Uterus (tissue), 2 donors: ENCODE measurements around the gene MYO1D.

Experiments used
- POLR2A ChIP-seq, 2 donors: fragments of 450-650 bp; IDR thresholded peaks; one replicate each; pipeline ENCODE4 v1.6.1; 2016; ENCODE audit warnings: antibody characterized with exemption in 2 of 2, mild to moderate bottlenecking in 1 of 2, moderate library complexity in 1 of 2
- TF ChIP-seq, protein P1 (sequence below), 4 experiments: fragments of 200-600 bp in 2 of 4; fragments of 450-650 bp in 2 of 4; sonication (generic) in 2 of 4; IDR thresholded peaks; one replicate each; pipeline ENCODE4 v1.5.1; 2016 to 2019; ENCODE audit warnings: antibody characterized with exemption in 4 of 4, mild to moderate bottlenecking in 2 of 4, moderate library complexity in 1 of 4

DNA sequence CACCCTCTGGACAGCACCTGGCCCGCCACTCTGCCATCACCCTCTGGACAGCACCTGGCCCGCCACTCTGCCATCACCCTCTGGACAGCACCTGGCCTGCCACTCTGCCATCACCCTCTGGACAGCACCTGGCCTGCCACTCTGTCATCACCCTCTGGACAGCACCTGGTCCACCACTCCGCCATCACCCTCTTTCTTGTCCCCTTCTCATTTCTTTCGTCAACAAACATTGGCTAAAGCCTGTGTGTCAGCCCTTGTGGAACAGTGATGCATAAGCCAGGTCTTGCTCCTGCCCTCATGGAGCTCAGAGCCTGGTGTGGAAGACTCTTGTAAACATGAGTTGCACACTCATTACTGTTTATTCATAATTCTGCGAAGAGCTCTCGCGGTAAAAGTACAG lies 358.9 kb downstream of the MYO1D start:
- TF ChIP-seq POLR2A (IDR thresholded peaks at IDR 0.05): no peak
- TF ChIP-seq, protein P1, sequence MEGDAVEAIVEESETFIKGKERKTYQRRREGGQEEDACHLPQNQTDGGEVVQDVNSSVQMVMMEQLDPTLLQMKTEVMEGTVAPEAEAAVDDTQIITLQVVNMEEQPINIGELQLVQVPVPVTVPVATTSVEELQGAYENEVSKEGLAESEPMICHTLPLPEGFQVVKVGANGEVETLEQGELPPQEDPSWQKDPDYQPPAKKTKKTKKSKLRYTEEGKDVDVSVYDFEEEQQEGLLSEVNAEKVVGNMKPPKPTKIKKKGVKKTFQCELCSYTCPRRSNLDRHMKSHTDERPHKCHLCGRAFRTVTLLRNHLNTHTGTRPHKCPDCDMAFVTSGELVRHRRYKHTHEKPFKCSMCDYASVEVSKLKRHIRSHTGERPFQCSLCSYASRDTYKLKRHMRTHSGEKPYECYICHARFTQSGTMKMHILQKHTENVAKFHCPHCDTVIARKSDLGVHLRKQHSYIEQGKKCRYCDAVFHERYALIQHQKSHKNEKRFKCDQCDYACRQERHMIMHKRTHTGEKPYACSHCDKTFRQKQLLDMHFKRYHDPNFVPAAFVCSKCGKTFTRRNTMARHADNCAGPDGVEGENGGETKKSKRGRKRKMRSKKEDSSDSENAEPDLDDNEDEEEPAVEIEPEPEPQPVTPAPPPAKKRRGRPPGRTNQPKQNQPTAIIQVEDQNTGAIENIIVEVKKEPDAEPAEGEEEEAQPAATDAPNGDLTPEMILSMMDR (IDR thresholded peaks at IDR 0.05): no peak
